Omental fat pad (tissue), 4 donors: ENCODE data around the gene KDM5A. TPM values are rescaled to one million over a fixed set of nuclear protein-coding genes. Genes with fewer than 3 reads are reported as not detected.
A peak's percentile ranks its signal among the peaks of the same experiment; 100 is the strongest.
"Not testable (repeated sequence)": the region's sequence is repeated elsewhere in the genome, so short reads cannot be mapped to it uniquely, and the experiment has no call there.

ENCODE experiments used
- ATAC-seq: fragments of 150-250 bp; one replicate; pipeline ENCODE4 v1.9.1; 2016; ENCODE audit warnings: mild to moderate bottlenecking, moderate library complexity; ENCODE audit not compliant: low FRiP score
- DNase-seq: peaks from one replicate; pipeline ENCODE4 v3.0.0-alpha.2; 2019; ENCODE audit warnings: low spot score
- total RNA-seq, 4 donors: library from RNA; depleted of rRNA; stranded (reverse); fragments of >200 nt; gene quantifications; one replicate each; pipeline ENCODE4 v1.1.0, GENCODE V29; 2016
- TF ChIP-seq, protein P1 (sequence below), 3 donors: fragments of 450-650 bp; IDR thresholded peaks; one replicate each; pipeline ENCODE4 v1.5.1; 2016 to 2017; ENCODE audit warnings: antibody characterized with exemption in 3 of 3, mild to moderate bottlenecking in 3 of 3, moderate library complexity in 2 of 3

Gene KDM5A
- total RNA-seq: 10 to 100 TPM; 48.0 to 86.2 (median 49.9) TPM

GRCh38 chr12:389142-390096 lies at the start of gene KDM5A:
KDM5A (minus strand) TSS chr12:389320; CDS start chr12:389091, 229 bp downstream.
- peak; percentile 59 for DNase-seq
- TF ChIP-seq, protein P1, sequence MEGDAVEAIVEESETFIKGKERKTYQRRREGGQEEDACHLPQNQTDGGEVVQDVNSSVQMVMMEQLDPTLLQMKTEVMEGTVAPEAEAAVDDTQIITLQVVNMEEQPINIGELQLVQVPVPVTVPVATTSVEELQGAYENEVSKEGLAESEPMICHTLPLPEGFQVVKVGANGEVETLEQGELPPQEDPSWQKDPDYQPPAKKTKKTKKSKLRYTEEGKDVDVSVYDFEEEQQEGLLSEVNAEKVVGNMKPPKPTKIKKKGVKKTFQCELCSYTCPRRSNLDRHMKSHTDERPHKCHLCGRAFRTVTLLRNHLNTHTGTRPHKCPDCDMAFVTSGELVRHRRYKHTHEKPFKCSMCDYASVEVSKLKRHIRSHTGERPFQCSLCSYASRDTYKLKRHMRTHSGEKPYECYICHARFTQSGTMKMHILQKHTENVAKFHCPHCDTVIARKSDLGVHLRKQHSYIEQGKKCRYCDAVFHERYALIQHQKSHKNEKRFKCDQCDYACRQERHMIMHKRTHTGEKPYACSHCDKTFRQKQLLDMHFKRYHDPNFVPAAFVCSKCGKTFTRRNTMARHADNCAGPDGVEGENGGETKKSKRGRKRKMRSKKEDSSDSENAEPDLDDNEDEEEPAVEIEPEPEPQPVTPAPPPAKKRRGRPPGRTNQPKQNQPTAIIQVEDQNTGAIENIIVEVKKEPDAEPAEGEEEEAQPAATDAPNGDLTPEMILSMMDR (IDR thresholded peaks at IDR 0.05): no peak
- peak; percentile 96 for ATAC-seq

- not testable (repeated sequence) for DNase-seq, ATAC-seq
Measured at GRCh38 chr12:435737-436136, 46.6 kb upstream of the KDM5A start.

DNA sequence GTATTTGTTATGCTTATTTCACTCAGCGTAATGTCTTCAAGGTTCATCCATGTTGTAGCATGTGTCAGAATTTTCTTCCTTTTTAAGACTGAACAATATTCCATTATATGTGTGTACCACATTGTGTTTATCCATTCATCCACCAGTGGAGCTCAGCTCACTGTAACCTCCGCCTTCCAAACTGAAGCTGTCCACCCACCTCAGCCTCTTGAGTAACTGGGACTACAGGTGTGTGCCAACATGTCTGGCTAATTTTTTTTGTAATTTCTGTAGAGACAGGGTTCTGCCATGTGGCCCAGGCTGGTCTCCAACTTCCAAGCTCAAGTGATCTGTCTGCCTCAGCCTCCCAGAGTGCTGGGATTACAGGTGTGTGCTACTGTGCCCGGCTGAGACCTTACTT lies 33.4 kb upstream of the KDM5A start:
- ATAC-seq (no peak), DNase-seq (no peak)
- TF ChIP-seq, protein P1 (IDR thresholded peaks at IDR 0.05): no peak

GRCh38 chr12:418432-418831 lies 29.3 kb upstream of the KDM5A start:
- no peak for ATAC-seq
- TF ChIP-seq, protein P1 (IDR thresholded peaks at IDR 0.05): no peak

GRCh38 chr12:414859-415258 lies 25.7 kb upstream of the KDM5A start:
- no peak for ATAC-seq

More at GRCh38 chr12:418432-418831, 29.3 kb upstream of the KDM5A start:
- DNase-seq: no peak

DNA sequence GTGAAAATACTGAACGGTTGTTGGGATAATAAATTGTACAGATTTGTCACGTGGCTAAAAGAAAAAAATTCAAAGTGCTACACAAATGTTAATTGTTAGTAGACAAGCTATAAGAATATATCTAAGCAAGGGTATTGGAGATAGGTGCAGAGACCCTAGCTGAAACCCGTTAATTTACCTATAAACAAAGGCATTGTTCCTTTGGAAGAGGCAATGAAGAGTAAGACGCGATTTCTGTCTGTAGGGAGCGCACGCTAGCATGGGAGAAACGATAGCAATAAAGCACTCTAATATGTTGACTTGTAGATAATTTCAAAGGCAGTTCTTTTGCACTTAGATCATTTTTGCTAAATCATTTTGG lies 12.9 kb upstream of the KDM5A start:
- ATAC-seq (no peak), DNase-seq (no peak)
- TF ChIP-seq, protein P1 (IDR thresholded peaks at IDR 0.05): no peak

More at GRCh38 chr12:414859-415258, 25.7 kb upstream of the KDM5A start:
- TF ChIP-seq, protein P1 (IDR thresholded peaks at IDR 0.05): no peak
- no peak for DNase-seq

DNA sequence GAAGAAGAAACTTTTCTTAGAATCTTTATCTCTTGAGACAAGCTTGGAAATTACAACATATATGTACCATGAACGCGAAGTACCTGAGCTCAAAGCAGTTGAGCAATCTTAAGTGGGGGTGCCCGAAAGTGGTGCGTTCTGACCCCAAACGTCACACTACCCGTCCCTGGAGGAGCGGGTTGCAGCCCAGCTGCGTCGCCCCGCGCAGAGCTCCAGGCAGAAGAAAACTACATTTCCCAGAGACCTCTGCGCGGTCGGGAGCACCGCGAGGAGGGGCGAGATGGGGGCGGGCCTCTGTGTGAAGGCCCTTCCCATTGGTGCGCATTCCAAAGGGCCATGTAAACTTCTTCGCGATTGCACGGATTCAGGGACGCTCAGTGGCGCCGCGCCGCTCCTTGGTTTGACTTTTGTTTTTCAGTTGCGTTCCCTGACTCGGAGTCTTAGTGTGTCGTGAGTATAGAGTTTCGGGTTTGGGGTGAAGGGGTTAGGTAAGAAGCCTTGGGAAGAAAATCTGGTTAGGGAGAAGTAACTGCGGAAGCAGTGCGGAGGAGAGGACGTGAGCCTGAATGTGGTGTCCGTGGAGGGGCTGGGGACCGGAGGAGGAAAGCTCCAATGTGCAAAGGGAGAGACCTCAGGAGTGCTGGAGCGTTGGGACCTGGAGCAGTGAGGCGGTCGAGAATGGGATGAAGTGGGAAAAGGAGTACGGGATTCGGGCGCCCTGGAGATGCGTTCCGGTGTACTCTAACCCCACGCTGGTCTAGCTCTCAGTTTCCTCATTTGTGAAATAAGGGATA lies 12.3 kb upstream of the KDM5A start, which contains the start of gene CCDC77:
Gene CCDC77, plus strand, starts transcription at position 410 of the 794 bp plus-strand sequence. CDS start 7,740 bp downstream, outside the sequence.
- DNase-seq (peak; percentile 74), ATAC-seq (peak; percentile 99)
- TF ChIP-seq, protein P1 (IDR thresholded peaks at IDR 0.05): no peak
